Endothelial cell (in vitro differentiated cells): ENCODE measurements around the gene SART3. TPM values are rescaled to one million over a fixed set of nuclear protein-coding genes. Genes with fewer than 3 reads are reported as not detected.

ENCODE experiments used
- DNase-seq: peaks from one replicate; pipeline ENCODE4 v3.0.0; 2021; ENCODE audit warnings: low spot score
- H3K27ac Mint-ChIP-seq: one replicate; pipeline ENCODE4 v1.8.0; 2021; ENCODE audit warnings: mixed read lengths, inconsistent platforms; ENCODE audit not compliant: unreplicated experiment
- H3K27me3 Mint-ChIP-seq: one replicate; pipeline ENCODE4 v1.8.0; 2021; ENCODE audit warnings: mild to moderate bottlenecking, moderate library complexity, mixed read lengths, inconsistent platforms; ENCODE audit not compliant: unreplicated experiment
- H3K36me3 Mint-ChIP-seq: one replicate; pipeline ENCODE4 v1.8.0; 2021; ENCODE audit warnings: mild to moderate bottlenecking, low read depth, mixed read lengths, inconsistent platforms; ENCODE audit not compliant: unreplicated experiment
- H3K4me1 Mint-ChIP-seq: one replicate; pipeline ENCODE4 v1.8.0; 2021; ENCODE audit warnings: mild to moderate bottlenecking, mixed read lengths, inconsistent platforms; ENCODE audit not compliant: unreplicated experiment
- H3K4me3 Mint-ChIP-seq: one replicate; pipeline ENCODE4 v1.8.0; 2021; ENCODE audit warnings: mild to moderate bottlenecking, mixed read lengths, inconsistent platforms; ENCODE audit not compliant: unreplicated experiment
- H3K9me3 Mint-ChIP-seq: one replicate; pipeline ENCODE4 v1.8.0; 2021; ENCODE audit warnings: mixed read lengths, inconsistent platforms; ENCODE audit not compliant: unreplicated experiment
- total RNA-seq: library from RNA; stranded (reverse); fragmentation: NEBNext Ultra II Directional; extraction: Animal tissue kit (Norgen Biotek cat#: 25700); gene quantifications from one replicate; pipeline ENCODE4 v1.2.1, GENCODE V29; 2021; ENCODE audit not compliant: unreplicated experiment
- TF ChIP-seq, protein P1 (sequence below): fragments of 200-600 bp; sonication (generic); IDR thresholded peaks from one replicate; pipeline ENCODE4 v1.5.0; 2021; ENCODE audit warnings: antibody characterized with exemption; ENCODE audit not compliant: unreplicated experiment

Gene SART3
- total RNA-seq, 1 donor from 2014 or later, result 67.8 TPM

GRCh38 chr12:108599948-108600701, 39.2 kb upstream of the SART3 start:
- Mint-ChIP-seq H3K36me3 (no peaks in the 10 kb centered on the region), H3K4me3 (no peak overlapping the region), H3K27me3 (peaks cover 5% of the 10 kb centered on the region), H3K9me3 (no peaks in the 10 kb centered on the region), H3K27ac (no peak overlapping the region), H3K4me1 (peaks cover 4% of the 10 kb centered on the region)
- DNase-seq, result no peak
- TF ChIP-seq, protein P1, sequence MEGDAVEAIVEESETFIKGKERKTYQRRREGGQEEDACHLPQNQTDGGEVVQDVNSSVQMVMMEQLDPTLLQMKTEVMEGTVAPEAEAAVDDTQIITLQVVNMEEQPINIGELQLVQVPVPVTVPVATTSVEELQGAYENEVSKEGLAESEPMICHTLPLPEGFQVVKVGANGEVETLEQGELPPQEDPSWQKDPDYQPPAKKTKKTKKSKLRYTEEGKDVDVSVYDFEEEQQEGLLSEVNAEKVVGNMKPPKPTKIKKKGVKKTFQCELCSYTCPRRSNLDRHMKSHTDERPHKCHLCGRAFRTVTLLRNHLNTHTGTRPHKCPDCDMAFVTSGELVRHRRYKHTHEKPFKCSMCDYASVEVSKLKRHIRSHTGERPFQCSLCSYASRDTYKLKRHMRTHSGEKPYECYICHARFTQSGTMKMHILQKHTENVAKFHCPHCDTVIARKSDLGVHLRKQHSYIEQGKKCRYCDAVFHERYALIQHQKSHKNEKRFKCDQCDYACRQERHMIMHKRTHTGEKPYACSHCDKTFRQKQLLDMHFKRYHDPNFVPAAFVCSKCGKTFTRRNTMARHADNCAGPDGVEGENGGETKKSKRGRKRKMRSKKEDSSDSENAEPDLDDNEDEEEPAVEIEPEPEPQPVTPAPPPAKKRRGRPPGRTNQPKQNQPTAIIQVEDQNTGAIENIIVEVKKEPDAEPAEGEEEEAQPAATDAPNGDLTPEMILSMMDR, result no peak

DNA sequence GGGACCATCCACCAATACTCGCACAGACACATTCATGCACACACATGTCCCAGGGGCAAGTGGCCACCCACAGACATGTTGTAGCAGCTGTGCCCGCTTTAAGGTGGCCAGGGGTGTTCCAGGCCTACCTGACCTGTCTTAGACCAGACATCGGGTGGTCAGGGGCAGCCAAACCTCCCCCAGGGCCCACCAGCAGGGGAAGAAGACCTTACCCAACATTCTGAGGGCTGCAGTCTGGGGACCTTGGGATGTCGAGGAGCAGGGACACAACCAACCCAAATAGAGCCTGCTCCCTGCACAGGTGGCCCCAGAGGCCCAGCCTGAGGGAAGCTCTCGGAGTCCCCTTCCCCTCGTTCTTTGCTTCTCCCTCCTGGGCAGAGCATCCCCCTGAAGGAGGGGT, 38.6 kb upstream of the SART3 start:
- H3K27ac Mint-ChIP-seq, result no peak overlapping the region
- no peak overlapping the region for H3K4me3 Mint-ChIP-seq
- no peaks in the 10 kb centered on the region for H3K4me1 Mint-ChIP-seq
- no peaks in the 10 kb centered on the region for H3K36me3 Mint-ChIP-seq
- no peaks in the 10 kb centered on the region for H3K9me3 Mint-ChIP-seq
- DNase-seq, result no peak
- TF ChIP-seq, protein P1, result no peak
- H3K27me3 Mint-ChIP-seq, result peaks cover 4% of the 10 kb centered on the region

GRCh38 chr12:108598553-108599250, 37.7 kb upstream of the SART3 start:
- Mint-ChIP-seq H3K4me3 (no peak overlapping the region), H3K9me3 (no peaks in the 10 kb centered on the region), H3K36me3 (no peaks in the 10 kb centered on the region), H3K4me1 (no peaks in the 10 kb centered on the region), H3K27ac (no peak overlapping the region), H3K27me3 (peaks cover 4% of the 10 kb centered on the region)
- DNase-seq, result no peak
- TF ChIP-seq, protein P1, result no peak

GRCh38 chr12:108597559-108598471, 36.8 kb upstream of the SART3 start, which contains the start of gene TMEM119:
TSS of gene TMEM119 (minus strand) at chr12:108598084. CDS start at chr12:108592383, 5,701 bp downstream.
- H3K9me3 Mint-ChIP-seq, result no peaks in the 10 kb centered on the region
- no peak for DNase-seq
- no peak within 1 kb of the TSS for H3K4me3 Mint-ChIP-seq
- peaks cover 4% of the 10 kb centered on the region for H3K27me3 Mint-ChIP-seq
- no peaks in the 10 kb centered on the region for H3K4me1 Mint-ChIP-seq
- H3K27ac Mint-ChIP-seq, result no peak within 1 kb of the TSS
- TF ChIP-seq, protein P1, result no peak
- no peaks in the 10 kb centered on the region for H3K36me3 Mint-ChIP-seq
